Fibroblast of skin of left biceps (primary cell): Measurements from ENCODE around the gene KCTD2.
"Not testable (repeated sequence)": the region's sequence is repeated elsewhere in the genome, so short reads cannot be mapped to it uniquely, and the experiment has no call there.

Source experiments
- DNase-seq, 2 experiments: peaks; one replicate each; pipeline ENCODE4 v3.0.0-alpha.2; 2013; ENCODE audit warnings: low read depth in 2 of 2

KCTD2 gene

DNA sequence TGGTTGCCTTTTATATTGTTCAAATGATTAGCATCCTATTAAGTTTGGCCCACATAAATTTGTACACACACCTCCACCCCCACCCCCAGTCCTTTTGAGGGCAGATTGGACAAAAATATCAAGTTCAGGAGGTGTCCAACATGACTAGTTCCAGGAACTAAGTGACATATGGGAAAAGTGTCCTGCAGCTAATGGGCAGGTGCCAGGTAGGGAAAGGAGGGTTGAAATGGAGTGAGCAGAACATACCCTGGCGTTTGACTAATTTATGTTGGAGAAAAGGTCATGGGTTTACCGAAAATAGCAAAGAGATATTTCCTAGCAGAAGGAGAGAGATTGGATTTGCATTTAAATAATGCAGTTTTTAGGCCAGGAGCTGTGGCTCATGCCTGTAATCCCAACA, 4.9 kb downstream of the KCTD2 start:
- no peak for DNase-seq

- DNase-seq = no peak
Measured at GRCh38 chr17:75059369-75060345, 12.6 kb downstream of the KCTD2 start.

DNA sequence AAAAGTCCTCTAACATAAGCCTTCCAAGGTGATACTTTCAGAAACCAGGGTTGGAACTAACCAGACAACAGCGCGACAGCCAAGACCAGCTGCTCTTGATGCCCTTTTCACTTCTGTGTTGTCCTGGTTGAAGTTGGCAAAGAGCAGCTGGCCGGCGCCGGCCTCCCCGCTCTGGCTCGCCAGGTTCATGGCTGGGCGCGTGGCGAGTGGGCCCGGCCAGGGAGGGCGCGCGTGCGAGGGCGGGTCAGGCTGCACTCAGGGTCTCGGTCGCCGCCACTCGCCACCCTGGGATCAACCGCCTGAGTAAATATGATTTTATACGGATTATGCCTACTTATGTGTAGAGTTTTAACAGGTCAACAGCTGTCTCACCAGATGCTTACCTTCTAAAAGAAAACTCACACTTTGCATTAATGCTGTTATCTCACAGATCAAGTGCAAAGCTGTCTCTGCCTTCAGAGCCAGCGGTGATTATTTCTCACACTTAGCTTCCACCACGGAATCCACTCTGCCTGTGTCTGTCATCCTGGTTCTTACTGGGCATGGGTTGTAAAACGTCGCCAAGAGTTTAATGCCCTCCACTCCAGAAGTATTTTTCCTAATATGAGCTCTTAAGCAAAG, 13.5 kb downstream of the KCTD2 start:
- DNase-seq = no peak

DNA sequence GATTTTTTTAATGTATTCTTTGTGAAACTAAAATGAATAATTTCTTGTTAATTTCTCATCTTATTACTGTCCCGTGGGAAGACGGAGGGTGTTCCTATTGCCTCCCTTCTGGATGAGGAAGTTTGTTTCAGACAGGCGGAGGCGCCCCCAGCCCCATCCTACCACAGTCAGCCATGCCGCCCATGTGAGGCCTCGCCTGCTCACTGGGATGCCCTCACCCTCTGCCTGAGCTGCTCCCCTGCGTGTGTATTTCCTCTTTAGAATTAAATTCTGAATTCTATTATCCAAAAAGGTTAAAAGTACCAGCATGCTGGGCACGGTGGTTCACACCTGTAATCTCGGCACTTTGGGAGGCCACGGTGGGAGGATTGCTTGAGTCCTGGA, 14.0 kb downstream of the KCTD2 start:
- DNase-seq = no peak

DNA sequence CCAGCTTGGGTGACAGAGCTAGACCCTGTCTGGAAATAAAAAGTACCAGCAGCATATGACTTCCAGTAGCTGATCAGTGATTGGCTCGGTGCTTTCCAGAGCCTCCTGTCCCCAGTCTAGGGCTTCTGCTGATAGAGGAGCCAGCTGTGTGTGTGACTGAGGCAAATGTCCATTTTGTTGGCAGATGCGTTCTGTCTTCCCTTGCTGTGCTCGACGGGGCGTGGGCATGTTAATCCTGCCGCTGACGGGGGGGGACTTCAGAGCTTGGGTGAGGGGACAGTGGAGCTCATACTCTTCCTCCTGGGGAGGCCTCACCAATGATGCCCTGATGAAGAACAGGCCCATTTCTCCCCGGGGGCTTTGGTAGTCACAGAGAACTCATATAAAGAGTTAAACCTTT, 14.6 kb downstream of the KCTD2 start:
- no peak for DNase-seq

GRCh38 chr17:75063201-75063600, 16.2 kb downstream of the KCTD2 start:
- no peak for DNase-seq

GRCh38 chr17:75063626-75064025, 16.6 kb downstream of the KCTD2 start:
- DNase-seq = no peak

GRCh38 chr17:75064040-75064439, 17.0 kb downstream of the KCTD2 start:
- no peak for DNase-seq

GRCh38 chr17:75064460-75064859, 17.4 kb downstream of the KCTD2 start:
- no peak for DNase-seq

- DNase-seq = no peak
Measured at GRCh38 chr17:75064867-75065561, 18.0 kb downstream of the KCTD2 start.

- DNase-seq = no peak
Measured at GRCh38 chr17:75065562-75066151, 18.6 kb downstream of the KCTD2 start.

GRCh38 chr17:75067856-75068255, 20.8 kb downstream of the KCTD2 start:
- DNase-seq = no peak

- no peak for DNase-seq
Measured at GRCh38 chr17:75068750-75069149, 21.7 kb downstream of the KCTD2 start.

GRCh38 chr17:75069783-75070182, 22.8 kb downstream of the KCTD2 start:
- no peak for DNase-seq

DNA sequence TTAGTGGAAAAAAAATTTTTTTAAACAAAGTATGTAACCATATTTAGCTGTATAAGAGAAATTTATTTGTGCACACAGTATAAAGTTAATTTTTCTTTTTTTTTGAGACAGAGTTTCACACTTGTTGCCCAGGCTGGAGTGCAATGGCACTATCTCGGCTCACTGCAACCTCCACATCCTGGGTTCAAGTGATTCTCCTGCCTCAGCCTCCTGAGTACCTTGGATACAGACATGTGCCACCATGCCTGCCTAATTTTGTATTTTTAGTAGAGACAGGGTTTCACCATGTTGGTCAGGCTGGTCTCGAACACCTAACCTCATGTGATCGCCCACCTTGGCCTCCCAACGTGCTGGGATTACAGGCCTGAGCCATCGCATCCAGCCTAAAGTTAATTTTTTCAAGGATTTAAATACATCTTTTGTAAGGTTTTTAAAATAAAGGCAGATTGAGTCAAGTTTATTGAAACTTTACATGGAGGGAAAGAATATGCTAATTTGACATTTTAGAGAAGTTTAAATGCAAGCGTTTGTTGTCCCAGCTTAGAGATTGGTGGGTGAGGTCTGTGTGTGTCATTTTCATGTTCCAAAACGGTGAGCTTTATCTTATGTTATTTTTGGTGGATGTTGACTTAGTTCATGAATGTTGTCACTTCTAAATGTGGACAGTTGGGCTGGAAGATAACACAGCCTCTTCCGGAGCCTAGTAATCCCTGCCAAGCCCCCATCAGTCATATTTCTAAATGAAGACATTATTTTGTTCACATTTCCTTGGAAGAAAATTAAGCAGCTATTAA, 24.6 kb downstream of the KCTD2 start:
- not testable (repeated sequence) for DNase-seq

DNA sequence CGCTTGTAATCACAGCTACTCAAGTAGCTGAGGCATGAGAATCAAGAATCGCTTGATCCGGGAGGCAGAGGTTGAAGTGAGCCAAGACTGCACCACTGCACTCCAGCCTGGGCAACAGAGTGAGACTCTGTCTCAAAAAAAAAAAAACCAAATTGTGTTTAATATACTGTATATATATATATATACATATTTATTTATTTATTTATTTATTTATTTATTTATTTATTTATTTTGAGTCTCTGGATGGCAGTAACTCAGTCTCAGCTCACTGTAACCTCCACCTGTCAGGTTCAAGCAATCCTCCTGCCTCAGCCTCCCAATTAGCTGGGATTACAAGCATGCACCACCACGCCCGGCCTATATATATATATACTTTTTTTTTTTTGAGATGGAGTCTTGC, 25.9 kb downstream of the KCTD2 start:
- not testable (repeated sequence) for DNase-seq

DNA sequence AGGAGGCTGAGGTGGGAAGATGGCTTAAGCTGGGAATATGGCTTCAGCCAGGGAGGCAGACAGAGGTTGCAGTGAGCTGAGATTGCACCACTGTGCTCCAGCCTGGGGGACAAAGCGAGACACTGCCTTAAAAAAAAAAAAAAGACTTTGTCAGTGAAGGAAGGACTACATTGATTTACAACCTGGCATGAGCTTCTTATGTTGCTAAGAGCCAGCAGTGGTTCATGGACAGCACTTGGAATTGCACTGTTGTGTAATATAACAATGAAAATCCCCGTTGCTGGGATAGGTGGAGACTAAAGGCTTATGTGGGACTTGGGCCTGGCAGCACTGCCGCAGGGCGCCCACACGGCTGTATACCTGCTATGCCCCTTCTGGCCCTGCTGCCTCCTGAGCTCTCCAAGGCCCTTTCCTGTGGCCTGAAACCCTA, 26.6 kb downstream of the KCTD2 start:
- DNase-seq = no peak

DNA sequence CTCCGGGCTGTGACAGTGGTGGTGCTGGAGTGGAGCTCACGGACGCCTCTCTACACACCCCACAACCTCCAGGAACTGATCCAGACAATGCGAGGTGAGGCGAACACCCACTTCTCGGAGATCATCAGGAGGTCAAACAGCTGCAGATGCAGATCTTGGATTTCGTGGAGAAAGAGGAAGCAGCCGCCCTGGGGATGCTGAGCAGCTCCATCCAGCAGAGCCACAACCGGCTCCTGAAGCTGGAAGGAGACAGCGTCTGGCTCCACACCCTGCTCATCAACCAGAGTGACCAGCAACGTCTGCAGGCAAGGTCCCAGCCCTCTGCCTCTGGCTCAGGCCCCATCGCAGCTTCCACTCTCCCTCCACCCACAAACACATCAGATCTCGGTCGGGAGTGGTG, 27.5 kb downstream of the KCTD2 start:
- DNase-seq = no peak

- no peak for DNase-seq
Measured at GRCh38 chr17:75075597-75076336, 28.7 kb downstream of the KCTD2 start.

- no peak for DNase-seq
Measured at GRCh38 chr17:75077072-75077495, 30.1 kb downstream of the KCTD2 start.
